Ovary (tissue), 3 donors: Measurements from ENCODE around the gene RHCE.
"Not testable (repeated sequence)": the region's sequence is repeated elsewhere in the genome, so short reads cannot be mapped to it uniquely, and the experiment has no call there.

Experiments
- EP300 ChIP-seq: sonication (generic); formaldehyde crosslinking; IDR thresholded peaks from one replicate; pipeline ENCODE4 v1.6.1; 2017; ENCODE audit warnings: antibody characterized with exemption
- POLR2A ChIP-seq: fragments of 450-650 bp; IDR thresholded peaks from one replicate; pipeline ENCODE4 v1.6.1; 2017; ENCODE audit warnings: antibody characterized with exemption, mild to moderate bottlenecking, moderate library complexity
- TF ChIP-seq, protein P1 (sequence below), 3 donors: fragments of 450-650 bp in 2 of 3; fragments of 200-600 bp in 1 of 3; IDR thresholded peaks; one replicate each; pipeline versions ENCODE4 v1.5.1 to v1.8.0; 2016 to 2022; ENCODE audit warnings: antibody characterized with exemption in 3 of 3, mild to moderate bottlenecking in 1 of 3
- donor health status: DM: no; HTN: no; CAD: no.

DNA sequence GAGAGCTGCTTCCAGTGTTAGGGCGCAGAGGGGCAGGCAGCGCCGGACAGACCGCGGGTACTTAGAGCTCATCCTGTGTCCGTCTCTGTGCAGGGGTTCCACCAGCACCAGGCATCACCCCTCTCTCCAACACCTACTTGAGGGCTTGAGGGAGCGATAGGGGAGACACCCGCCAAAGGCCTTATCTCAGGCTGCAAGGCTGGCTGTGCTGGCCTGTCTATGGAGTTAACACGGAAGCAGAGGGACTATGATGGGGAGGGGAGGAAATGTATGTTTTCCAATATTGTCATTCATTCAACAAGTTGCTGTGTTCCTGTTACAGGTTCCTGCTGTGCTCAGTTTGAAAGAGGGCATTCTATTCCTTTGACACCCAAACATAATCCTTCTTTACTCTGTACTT is at the start of gene RHCE:
- TF ChIP-seq, protein P1, sequence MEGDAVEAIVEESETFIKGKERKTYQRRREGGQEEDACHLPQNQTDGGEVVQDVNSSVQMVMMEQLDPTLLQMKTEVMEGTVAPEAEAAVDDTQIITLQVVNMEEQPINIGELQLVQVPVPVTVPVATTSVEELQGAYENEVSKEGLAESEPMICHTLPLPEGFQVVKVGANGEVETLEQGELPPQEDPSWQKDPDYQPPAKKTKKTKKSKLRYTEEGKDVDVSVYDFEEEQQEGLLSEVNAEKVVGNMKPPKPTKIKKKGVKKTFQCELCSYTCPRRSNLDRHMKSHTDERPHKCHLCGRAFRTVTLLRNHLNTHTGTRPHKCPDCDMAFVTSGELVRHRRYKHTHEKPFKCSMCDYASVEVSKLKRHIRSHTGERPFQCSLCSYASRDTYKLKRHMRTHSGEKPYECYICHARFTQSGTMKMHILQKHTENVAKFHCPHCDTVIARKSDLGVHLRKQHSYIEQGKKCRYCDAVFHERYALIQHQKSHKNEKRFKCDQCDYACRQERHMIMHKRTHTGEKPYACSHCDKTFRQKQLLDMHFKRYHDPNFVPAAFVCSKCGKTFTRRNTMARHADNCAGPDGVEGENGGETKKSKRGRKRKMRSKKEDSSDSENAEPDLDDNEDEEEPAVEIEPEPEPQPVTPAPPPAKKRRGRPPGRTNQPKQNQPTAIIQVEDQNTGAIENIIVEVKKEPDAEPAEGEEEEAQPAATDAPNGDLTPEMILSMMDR (IDR thresholded peaks at IDR 0.05), result not testable (repeated sequence)
- not testable (repeated sequence) for TF ChIP-seq POLR2A, EP300
